NCI-H128 (cell line): ENCODE data around the gene ATF2.
"Not testable (repeated sequence)": the region's sequence is repeated elsewhere in the genome, so short reads cannot be mapped to it uniquely, and the experiment has no call there.

Experiments
- DNase-seq: peaks from one replicate; lab custom pipeline; 2025; ENCODE audit not compliant: unreplicated experiment; lab: John Stamatoyannopoulos, UW

Gene ATF2

GRCh38 chr2:175166216-175166824, 1.7 kb downstream of the ATF2 start:
- DNase-seq: no peak

DNA sequence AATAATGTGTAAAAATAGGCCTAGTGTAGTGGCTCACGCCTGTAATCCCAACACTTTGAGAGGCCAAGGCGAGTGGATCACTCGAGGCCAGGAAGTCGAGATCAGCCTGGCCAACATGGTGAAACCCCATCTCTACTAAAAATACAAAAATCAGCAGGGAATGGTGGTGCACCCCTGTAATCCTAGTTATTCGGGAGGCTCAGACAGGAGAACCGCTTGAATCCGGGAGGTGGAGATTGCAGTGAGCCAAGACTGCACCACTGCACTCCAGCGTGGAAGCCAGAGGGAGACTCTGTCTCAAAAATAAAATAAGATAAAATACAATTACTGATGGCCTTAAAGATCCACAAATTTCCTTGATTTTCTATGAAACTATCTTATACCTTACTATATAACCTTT, 3.8 kb downstream of the ATF2 start:
- no peak for DNase-seq

GRCh38 chr2:175158894-175159293, 9.1 kb downstream of the ATF2 start:
- DNase-seq: no peak

DNA sequence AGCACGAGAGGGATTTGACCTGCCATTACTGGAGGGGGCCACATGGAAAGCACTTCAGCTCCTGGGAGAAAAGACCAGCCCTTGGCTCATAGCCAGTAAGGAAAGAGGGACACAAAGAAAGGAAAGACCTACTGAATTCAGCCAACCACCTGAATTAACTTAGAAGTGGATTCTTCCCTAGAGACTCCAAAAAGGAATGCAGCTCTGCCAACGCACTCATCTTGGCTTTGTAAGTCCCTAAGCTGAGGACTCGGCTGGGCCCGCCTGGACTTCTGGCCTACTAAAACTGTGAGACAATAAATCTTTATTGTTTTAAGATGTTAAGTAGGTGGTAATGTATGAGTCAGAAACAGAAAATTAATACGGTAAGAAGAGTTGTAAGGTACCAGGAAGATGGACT, 11.5 kb downstream of the ATF2 start:
- DNase-seq: no peak

- no peak for DNase-seq
Observed at GRCh38 chr2:175154661-175155082, 13.3 kb downstream of the ATF2 start.

DNA sequence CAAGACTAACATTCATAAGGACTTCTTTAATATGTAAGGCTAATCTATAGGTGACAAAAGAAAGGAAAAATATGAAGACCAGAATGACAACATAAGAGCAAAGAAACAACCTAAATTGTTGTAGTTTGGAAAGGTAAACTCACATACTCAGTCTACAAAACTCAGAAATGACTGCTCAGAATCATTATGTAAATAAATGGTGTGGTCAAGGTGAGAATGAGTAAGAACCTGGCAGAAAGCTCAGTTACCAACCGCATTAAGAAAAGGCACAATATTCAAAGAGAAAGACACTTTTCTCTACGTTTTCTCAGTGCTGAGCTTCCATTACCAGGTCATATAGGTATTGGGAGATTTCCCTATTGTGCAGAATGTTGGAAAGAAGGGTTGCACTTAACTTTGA, 15.8 kb downstream of the ATF2 start:
- DNase-seq: no peak

GRCh38 chr2:175151791-175152190, 16.2 kb downstream of the ATF2 start:
- no peak for DNase-seq

DNA sequence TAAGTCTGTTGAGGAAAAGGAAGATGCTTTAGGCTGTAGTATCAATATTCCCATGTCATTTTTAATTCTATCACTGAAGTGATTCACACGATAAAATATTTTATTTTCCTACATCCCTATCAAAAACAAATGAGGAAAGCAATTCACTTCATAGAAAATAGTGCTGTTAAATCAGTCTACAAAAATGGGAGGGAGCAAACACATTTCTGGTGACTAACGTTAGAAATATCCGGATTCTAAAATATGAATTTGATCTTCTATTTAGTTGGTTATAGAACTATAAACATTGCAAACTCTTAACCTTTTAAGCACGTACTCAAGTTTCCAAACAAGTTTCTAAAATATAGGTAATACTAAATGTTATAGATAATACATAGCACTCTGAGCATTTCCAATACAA, 20.8 kb downstream of the ATF2 start:
- DNase-seq: no peak

DNA sequence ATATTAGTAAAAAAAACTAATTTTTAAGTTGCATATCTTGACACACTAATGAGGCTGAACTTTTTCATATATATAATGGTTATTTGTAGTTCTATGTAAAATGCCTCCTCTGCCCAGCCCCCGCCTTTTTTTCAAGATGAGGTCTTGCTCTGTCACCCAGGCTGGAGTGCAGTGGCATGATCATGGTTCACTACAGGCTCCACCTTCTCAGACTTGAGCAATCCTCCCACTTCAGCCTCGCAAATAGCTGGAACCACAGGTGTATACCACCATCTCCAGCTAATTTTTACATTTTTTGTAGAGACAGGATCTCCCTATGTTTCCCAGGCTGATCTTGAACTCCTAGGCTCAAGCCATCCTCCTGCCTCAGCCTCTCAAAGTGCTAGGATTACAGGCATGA, 24.3 kb downstream of the ATF2 start:
- DNase-seq: no peak

GRCh38 chr2:175143191-175143590, 24.8 kb downstream of the ATF2 start:
- no peak for DNase-seq

DNA sequence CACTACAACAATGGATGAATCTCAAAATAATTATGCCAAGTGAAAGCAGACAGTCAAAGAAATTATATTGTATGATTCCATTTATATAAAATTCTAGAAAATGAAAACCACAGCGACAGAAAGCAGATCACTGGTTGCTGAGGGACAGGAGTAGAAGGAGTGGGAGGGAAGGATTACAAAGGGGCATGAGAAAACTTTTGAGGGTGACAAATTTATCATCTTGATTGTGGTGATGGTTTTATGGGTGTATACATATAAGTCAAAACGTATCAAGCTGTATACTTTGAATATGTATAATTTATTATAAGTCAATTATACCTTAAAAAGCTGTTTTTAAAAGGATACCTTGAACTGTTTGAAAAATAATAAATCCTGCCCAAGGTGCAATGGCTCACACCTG, 27.7 kb downstream of the ATF2 start:
- DNase-seq: no peak

GRCh38 chr2:175137793-175138192, 30.2 kb downstream of the ATF2 start:
- no peak for DNase-seq

GRCh38 chr2:175136334-175137215, 31.4 kb downstream of the ATF2 start:
- DNase-seq: no peak

GRCh38 chr2:175135862-175136261, 32.1 kb downstream of the ATF2 start:
- DNase-seq: no peak

DNA sequence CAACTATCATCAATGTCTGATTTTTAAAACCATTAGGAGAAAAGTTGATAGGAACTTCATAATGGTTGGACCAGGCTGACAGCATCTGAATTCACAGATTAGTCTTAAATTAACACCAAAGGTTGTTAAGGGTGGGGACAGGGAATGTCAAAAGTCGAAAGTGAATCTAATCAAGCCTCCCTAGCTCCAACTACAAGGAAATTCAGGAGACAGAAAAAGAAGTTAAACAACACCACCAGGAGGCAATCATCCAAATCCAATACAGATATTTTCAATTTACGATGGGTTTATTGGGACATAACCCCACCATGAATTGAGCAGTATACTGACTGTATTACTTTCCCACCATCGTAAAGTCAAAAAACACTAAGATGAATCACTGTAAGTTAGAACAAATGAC, 32.8 kb downstream of the ATF2 start:
- DNase-seq: no peak

GRCh38 chr2:175131252-175131651, 36.8 kb downstream of the ATF2 start:
- DNase-seq: no peak

DNA sequence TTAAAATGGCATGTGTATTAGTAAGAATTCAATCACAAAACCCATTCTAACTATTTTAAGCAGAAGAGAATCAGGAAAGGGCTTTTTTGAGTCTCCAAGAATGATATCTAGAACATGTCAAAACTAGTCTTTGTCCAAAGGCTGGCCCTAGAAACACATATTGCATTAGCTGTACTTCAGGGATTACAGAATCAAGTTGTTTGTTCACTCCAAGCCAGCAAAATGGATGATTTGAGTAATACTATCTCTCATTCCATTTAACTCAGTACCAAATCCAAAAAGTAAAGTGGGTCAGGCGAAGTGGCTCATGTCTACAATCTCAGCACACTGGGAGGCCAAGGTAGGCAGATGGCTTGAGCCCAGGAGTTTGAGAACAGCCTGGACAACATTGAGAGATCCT, 41.3 kb downstream of the ATF2 start:
- no peak for DNase-seq

GRCh38 chr2:175123254-175123653, 44.7 kb downstream of the ATF2 start:
- no peak for DNase-seq

- DNase-seq: no peak
Observed at GRCh38 chr2:175111200-175111657, 56.8 kb downstream of the ATF2 start.

- DNase-seq: not testable (repeated sequence)
Observed at GRCh38 chr2:175108091-175108490, 59.9 kb downstream of the ATF2 start.

GRCh38 chr2:175107146-175107545, 60.9 kb downstream of the ATF2 start:
- no peak for DNase-seq

- no peak for DNase-seq
Observed at GRCh38 chr2:175103191-175103590, 64.8 kb downstream of the ATF2 start.
